ENCODE data around the gene SRP9.
"Not testable (repeated sequence)": the region's sequence is repeated elsewhere in the genome, so short reads cannot be mapped to it uniquely, and the experiment has no call there.

Gene SRP9

GRCh38 chr1:225755671-225756319 is 21.8 kb upstream of the SRP9 start:
- in situ Hi-C loops (cut with MboI; ENCODE audit: low sequenced_read_pairs) = no loop called here

- in situ Hi-C loops (cut with MboI; ENCODE audit: low sequenced_read_pairs) = no loop called here
Measured at GRCh38 chr1:225757927-225758656, 19.5 kb upstream of the SRP9 start.

- in situ Hi-C loops (cut with MboI; ENCODE audit: low sequenced_read_pairs) = not testable (repeated sequence)
Measured at GRCh38 chr1:225759972-225760371, 17.7 kb upstream of the SRP9 start.

GRCh38 chr1:225760531-225760930 is 17.1 kb upstream of the SRP9 start:
- in situ Hi-C loops (cut with MboI; ENCODE audit: low sequenced_read_pairs) = no loop called here

GRCh38 chr1:225761395-225761794 is 16.2 kb upstream of the SRP9 start:
- in situ Hi-C loops (cut with MboI; ENCODE audit: low sequenced_read_pairs) = not testable (repeated sequence)

- in situ Hi-C loops (cut with MboI; ENCODE audit: low sequenced_read_pairs) = no loop called here
Measured at GRCh38 chr1:225762002-225762441, 15.6 kb upstream of the SRP9 start.

- in situ Hi-C loops (cut with MboI; ENCODE audit: low sequenced_read_pairs) = no loop called here
Measured at GRCh38 chr1:225762444-225762843, 15.2 kb upstream of the SRP9 start.

- in situ Hi-C loops (cut with MboI; ENCODE audit: low sequenced_read_pairs) = no loop called here
Measured at GRCh38 chr1:225763716-225764548, 13.7 kb upstream of the SRP9 start.

- in situ Hi-C loops (cut with MboI; ENCODE audit: low sequenced_read_pairs) = no loop called here
Measured at GRCh38 chr1:225765982-225766674, 11.5 kb upstream of the SRP9 start.

GRCh38 chr1:225766967-225767633 is 10.5 kb upstream of the SRP9 start:
- in situ Hi-C loops (cut with MboI; ENCODE audit: low sequenced_read_pairs) = no loop called here

- in situ Hi-C loops (cut with MboI; ENCODE audit: low sequenced_read_pairs) = no loop called here
Measured at GRCh38 chr1:225767634-225768540, 9.7 kb upstream of the SRP9 start.

- in situ Hi-C loops (cut with MboI; ENCODE audit: low sequenced_read_pairs) = no loop called here
Measured at GRCh38 chr1:225768662-225769426, 8.8 kb upstream of the SRP9 start.

GRCh38 chr1:225769687-225770086 is 7.9 kb upstream of the SRP9 start:
- in situ Hi-C loops (cut with MboI; ENCODE audit: low sequenced_read_pairs) = no loop called here

- in situ Hi-C loops (cut with MboI; ENCODE audit: low sequenced_read_pairs) = no loop called here
Measured at GRCh38 chr1:225770561-225771248, 6.9 kb upstream of the SRP9 start.

GRCh38 chr1:225771661-225772322 is 5.8 kb upstream of the SRP9 start:
- in situ Hi-C loops (cut with MboI; ENCODE audit: low sequenced_read_pairs) = no loop called here

- in situ Hi-C loops (cut with MboI; ENCODE audit: low sequenced_read_pairs) = no loop called here
Measured at GRCh38 chr1:225772323-225772768, 5.3 kb upstream of the SRP9 start.

GRCh38 chr1:225772848-225773247 is 4.8 kb upstream of the SRP9 start:
- in situ Hi-C loops (cut with MboI; ENCODE audit: low sequenced_read_pairs) = no loop called here

Measured in hTERT RPE-1 (cell line).